Activated CD8-positive, alpha-beta T cell treated with anti-CD3 and anti-CD28 coated beads, Interleukin-2, amount 10 ng/mL, durations not matched to agents 7 days and 5 days (primary cell): ENCODE data around the gene KCNC2. TPM values are rescaled to one million over a fixed set of nuclear protein-coding genes. Genes with fewer than 3 reads are reported as not detected.

Experiments used
- ATAC-seq: fragments of 150-1000 bp; cut with Tn5 transposase; one replicate; pipeline ENCODE4 v1.10.0; 2021; ENCODE audit warnings: moderate library complexity
- CTCF ChIA-PET: fragments of 350-600 bp; sonication (Branson Sonifier 250); formaldehyde crosslinking; loops from one replicate; lab custom pipeline; 2021; ENCODE audit warnings: antibody characterized with exemption; lab: Charles Lee
- POLR2A ChIA-PET: fragments of 350-600 bp; sonication (Branson Sonifier 250); formaldehyde crosslinking; loops from one replicate; lab custom pipeline; 2021; ENCODE audit warnings: antibody characterized with exemption; lab: Charles Lee
- DNase-seq: peaks from one replicate; pipeline ENCODE4 v3.0.0-alpha.2; 2020
- H3K27ac Mint-ChIP-seq: one replicate; pipeline ENCODE4 v1.8.0; 2021; ENCODE audit warnings: mild to moderate bottlenecking, mixed read lengths
- H3K27me3 Mint-ChIP-seq: one replicate; pipeline ENCODE4 v1.8.0; 2021; ENCODE audit warnings: low read depth, mixed read lengths
- H3K36me3 Mint-ChIP-seq: one replicate; pipeline ENCODE4 v1.8.0; 2021; ENCODE audit warnings: low read depth, mixed read lengths
- H3K4me1 Mint-ChIP-seq: one replicate; pipeline ENCODE4 v1.8.0; 2021; ENCODE audit warnings: low read depth, mixed read lengths
- H3K4me3 Mint-ChIP-seq: one replicate; pipeline ENCODE4 v1.8.0; 2021; ENCODE audit warnings: mild to moderate bottlenecking, mixed read lengths
- H3K9me3 Mint-ChIP-seq: one replicate; pipeline ENCODE4 v1.8.0; 2022; ENCODE audit warnings: mixed read lengths; ENCODE audit not compliant: insufficient read depth
- total RNA-seq, 2 experiments: library from RNA; stranded (reverse); gene quantifications; one replicate each; pipeline ENCODE4 v1.2.3, GENCODE V29; 2021

The KCNC2 gene
- total RNA-seq, 2 experiments from 2014 or later = not detected

DNA sequence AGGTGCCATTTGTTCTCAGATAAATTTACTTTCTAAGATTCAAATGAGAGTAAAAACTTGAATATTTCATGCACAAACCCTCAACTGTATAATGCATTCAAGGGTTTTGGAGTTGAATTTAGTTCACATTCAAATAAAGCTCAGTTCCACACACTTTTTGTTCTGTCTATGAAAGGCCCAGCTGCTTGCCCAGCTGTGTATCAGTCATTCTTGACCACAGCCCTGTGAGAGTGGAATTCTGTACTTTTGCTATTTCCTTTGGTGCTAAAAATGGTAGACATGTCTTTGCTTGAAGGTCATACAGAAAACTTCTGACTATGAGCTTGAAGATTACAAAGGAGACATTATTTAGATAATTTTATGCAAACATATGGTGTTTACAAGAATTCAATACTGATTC, 110.4 kb downstream of the KCNC2 start:
- ChIA-PET POLR2A (no interaction called here), CTCF (no interaction called here)
- Mint-ChIP-seq H3K4me1 (no peaks in the 10 kb centered on the region), H3K27ac (no peak overlapping the region), H3K4me3 (no peak overlapping the region), H3K36me3 (no peaks in the 10 kb centered on the region), H3K9me3 (no peaks in the 10 kb centered on the region), H3K27me3 (no peaks in the 10 kb centered on the region)
- ATAC-seq = no peak
- no peak for DNase-seq

DNA sequence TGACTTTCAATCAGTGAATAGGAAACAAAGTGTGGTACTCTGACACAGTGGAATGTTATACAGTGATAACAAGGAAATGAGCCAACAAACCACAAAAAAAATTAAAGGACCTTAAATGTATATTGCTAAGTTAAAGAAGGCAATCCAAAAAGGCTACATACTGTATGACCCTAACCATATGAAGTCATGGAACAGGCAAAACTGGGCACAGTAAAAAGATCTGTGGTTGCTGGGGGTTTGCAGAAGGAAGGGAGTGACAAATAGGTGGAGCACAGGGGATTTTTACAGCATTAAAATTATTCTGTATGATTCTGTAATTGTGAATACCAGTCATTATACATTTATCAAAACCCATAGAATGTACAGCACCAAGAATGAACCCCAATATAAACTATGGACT, 112.6 kb downstream of the KCNC2 start:
- Mint-ChIP-seq H3K36me3 (no peaks in the 10 kb centered on the region), H3K27ac (no peak overlapping the region), H3K4me3 (no peak overlapping the region), H3K27me3 (no peaks in the 10 kb centered on the region), H3K9me3 (no peaks in the 10 kb centered on the region), H3K4me1 (no peaks in the 10 kb centered on the region)
- ChIA-PET POLR2A (no interaction called here), CTCF (no interaction called here)
- DNase-seq (no peak), ATAC-seq (no peak)

DNA sequence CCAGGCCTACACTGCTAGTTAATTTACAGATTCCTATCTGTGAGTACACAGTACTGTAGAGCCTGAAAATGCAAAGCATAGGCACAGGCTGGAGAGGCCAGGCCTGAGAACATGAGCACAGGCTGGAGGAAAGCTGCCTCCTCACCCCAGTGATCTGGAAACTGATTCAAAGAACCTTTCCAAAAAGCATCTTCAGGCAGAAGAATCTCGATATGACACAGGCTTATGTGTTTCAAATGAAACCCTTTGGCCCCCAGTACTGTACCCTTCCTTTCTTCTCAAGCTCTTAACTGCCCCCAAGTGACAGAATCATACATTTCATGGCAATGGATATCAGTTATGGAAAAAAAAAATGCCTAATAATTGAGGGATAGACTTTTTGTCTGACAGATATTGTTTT, 122.0 kb downstream of the KCNC2 start:
- no peak for ATAC-seq
- H3K27ac Mint-ChIP-seq = no peak overlapping the region
- no peaks in the 10 kb centered on the region for H3K9me3 Mint-ChIP-seq
- H3K36me3 Mint-ChIP-seq = no peaks in the 10 kb centered on the region
- no peak overlapping the region for H3K4me3 Mint-ChIP-seq
- ChIA-PET POLR2A (no interaction called here), CTCF (no interaction called here)
- no peak for DNase-seq
- H3K4me1 Mint-ChIP-seq = no peaks in the 10 kb centered on the region
- no peaks in the 10 kb centered on the region for H3K27me3 Mint-ChIP-seq

DNA sequence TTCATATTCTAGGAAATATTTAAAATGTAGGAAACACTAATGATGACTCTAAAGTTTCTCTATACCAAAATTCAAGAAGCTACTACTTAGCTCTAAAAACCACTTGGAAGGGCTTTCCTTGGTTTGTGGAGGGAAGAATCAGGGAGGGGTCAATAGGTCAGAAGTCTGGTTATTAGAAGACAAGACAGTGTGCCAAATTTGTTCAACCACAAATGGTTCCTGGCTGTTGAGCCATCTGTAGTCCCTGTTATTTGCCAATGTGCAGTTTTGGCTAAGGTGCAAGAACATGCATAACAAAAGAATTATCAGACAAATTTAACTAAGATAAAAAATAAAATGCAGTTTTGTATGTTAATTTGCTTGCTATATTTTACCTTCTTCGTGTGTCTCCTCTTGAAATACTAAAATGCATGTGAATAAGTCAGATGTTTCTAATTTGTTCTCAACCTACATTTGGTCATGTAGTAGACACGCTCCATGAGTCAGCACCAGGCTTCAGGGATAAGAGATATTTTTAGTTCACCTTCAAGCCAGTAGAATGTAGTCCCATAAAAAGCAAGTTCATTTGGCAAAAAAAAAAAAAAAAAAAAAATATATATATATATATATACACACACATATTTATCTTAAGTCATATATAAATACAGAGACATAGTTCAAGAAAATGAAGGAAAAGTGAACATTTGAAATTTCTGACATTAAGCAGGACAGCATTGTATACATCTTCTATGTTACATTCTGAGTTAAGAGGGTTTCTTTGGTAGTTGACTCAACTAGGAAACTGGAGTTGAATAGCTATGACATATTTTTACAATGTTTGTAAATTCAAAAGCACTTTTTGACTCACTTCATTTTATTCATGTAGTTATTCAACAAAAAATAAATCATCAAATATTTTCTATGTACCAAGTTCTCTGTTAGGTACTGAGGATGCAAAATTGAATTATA, 123.3 kb downstream of the KCNC2 start:
- no peaks in the 10 kb centered on the region for H3K4me1 Mint-ChIP-seq
- POLR2A ChIA-PET = no interaction called here
- H3K27me3 Mint-ChIP-seq = no peaks in the 10 kb centered on the region
- H3K36me3 Mint-ChIP-seq = no peaks in the 10 kb centered on the region
- H3K4me3 Mint-ChIP-seq = no peak overlapping the region
- no peak for ATAC-seq
- no peaks in the 10 kb centered on the region for H3K9me3 Mint-ChIP-seq
- CTCF ChIA-PET = no interaction called here
- no peak for DNase-seq
- H3K27ac Mint-ChIP-seq = no peak overlapping the region

DNA sequence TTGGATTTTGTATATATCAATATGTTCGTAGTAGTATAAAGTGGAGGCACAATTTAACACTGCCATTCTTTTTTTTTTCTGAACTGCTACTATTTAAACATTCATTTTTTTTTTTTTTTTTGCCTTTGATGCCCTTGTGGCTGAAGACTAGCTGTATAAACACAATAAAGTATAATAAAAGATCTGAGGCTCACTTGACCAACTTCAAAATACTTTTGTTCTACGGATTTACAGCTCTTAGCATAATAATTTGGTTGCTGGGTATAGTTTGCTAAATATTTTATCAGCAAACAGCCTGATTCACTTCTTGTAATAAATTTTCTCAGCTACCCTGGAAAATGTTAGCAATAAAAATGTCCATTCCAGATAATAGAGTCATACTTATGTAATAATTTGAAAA, 128.3 kb downstream of the KCNC2 start:
- no peak for ATAC-seq
- no peaks in the 10 kb centered on the region for H3K36me3 Mint-ChIP-seq
- H3K4me3 Mint-ChIP-seq = no peak overlapping the region
- no peaks in the 10 kb centered on the region for H3K27me3 Mint-ChIP-seq
- no peaks in the 10 kb centered on the region for H3K4me1 Mint-ChIP-seq
- no peak for DNase-seq
- ChIA-PET CTCF (no interaction called here), POLR2A (no interaction called here)
- H3K27ac Mint-ChIP-seq = no peak overlapping the region
- no peaks in the 10 kb centered on the region for H3K9me3 Mint-ChIP-seq

DNA sequence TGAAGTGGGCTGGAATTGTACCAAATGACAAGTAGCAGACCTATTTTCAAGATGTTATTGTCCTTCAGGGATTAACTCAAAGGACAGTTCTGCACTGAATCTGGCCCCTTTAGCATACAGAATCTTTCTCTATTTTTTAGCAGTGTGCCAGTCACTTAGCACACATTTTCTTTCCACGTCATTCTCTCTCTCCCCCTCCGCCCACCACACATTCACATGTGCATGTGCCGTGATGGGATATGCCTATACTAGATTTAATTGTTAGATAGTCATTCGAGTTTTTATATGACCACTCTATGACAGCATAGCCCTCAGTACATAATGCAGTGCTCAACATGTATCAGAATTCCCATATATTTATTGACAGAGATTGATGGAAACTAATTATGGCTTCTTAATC, 129.1 kb downstream of the KCNC2 start:
- no peaks in the 10 kb centered on the region for H3K9me3 Mint-ChIP-seq
- ChIA-PET CTCF (no interaction called here), POLR2A (no interaction called here)
- no peaks in the 10 kb centered on the region for H3K36me3 Mint-ChIP-seq
- H3K27ac Mint-ChIP-seq = no peak overlapping the region
- no peak overlapping the region for H3K4me3 Mint-ChIP-seq
- no peak for ATAC-seq
- no peaks in the 10 kb centered on the region for H3K4me1 Mint-ChIP-seq
- H3K27me3 Mint-ChIP-seq = no peaks in the 10 kb centered on the region
- DNase-seq = no peak

DNA sequence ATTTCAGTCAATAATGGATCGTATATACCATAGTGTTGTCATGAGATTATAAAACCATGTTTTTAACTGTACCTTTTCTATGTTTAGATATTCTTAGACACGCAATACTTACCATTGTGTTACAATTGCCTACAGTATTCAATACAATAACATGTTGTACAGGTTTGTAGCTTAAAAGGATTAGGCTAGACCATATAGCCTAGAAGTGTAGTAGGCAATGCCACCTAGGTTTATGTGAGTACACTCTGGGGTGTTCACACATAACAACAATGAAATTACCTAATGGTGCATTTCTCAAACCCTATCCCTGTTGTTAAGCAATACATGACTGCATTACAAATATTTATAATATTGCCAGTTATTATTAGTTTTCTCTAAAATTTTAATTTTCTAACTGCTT, 144.2 kb downstream of the KCNC2 start:
- Mint-ChIP-seq H3K27ac (no peak overlapping the region), H3K36me3 (no peaks in the 10 kb centered on the region), H3K4me3 (no peak overlapping the region), H3K9me3 (no peaks in the 10 kb centered on the region), H3K4me1 (no peaks in the 10 kb centered on the region), H3K27me3 (no peaks in the 10 kb centered on the region)
- ATAC-seq (no peak), DNase-seq (no peak)
- POLR2A ChIA-PET = no interaction called here
- CTCF ChIA-PET = no interaction called here

DNA sequence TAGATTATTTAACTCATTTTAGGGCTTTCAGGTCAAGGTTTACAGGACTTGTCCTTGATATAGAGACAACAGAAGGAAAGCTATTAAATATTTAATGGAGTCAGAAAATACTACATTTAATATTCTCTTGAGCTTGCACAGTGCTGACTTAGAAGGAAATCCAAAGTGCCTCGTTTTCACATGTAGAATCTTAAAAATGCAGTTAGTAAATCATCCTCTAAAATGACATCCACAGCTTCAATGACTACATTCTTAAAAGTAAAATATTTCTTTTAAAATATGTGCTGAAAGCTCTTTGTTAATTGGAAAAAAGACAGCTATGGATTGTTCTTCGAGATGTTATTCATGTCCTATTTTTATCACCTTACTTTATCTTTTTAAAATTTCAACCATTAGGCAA, 146.9 kb downstream of the KCNC2 start:
- Mint-ChIP-seq H3K4me3 (no peak overlapping the region), H3K27ac (no peak overlapping the region), H3K4me1 (no peaks in the 10 kb centered on the region), H3K36me3 (no peaks in the 10 kb centered on the region), H3K9me3 (no peaks in the 10 kb centered on the region), H3K27me3 (no peaks in the 10 kb centered on the region)
- CTCF ChIA-PET = no interaction called here
- no peak for DNase-seq
- no peak for ATAC-seq
- POLR2A ChIA-PET = no interaction called here

DNA sequence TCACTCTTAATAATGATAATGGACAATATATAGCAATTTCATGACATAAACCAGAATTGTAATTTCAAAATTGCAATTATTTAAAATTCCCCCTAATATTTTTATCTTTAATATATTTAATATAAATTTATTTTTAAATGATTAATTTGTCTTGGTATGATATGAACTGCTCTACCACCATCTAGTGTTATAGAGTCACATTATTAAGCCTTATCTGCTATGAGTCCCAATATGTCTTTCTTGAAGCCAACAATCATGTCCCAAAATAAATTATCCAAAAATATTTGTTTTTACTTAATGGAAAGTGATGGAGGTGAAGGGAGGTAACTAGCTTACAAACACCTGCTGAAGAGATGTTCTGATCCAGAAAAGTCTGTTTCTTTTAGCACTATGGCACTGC, 151.4 kb downstream of the KCNC2 start:
- ATAC-seq = no peak
- POLR2A ChIA-PET = no interaction called here
- DNase-seq = no peak
- H3K4me1 Mint-ChIP-seq = no peaks in the 10 kb centered on the region
- no peaks in the 10 kb centered on the region for H3K9me3 Mint-ChIP-seq
- H3K27me3 Mint-ChIP-seq = no peaks in the 10 kb centered on the region
- no peaks in the 10 kb centered on the region for H3K36me3 Mint-ChIP-seq
- no peak overlapping the region for H3K4me3 Mint-ChIP-seq
- no peak overlapping the region for H3K27ac Mint-ChIP-seq
- CTCF ChIA-PET = no interaction called here

DNA sequence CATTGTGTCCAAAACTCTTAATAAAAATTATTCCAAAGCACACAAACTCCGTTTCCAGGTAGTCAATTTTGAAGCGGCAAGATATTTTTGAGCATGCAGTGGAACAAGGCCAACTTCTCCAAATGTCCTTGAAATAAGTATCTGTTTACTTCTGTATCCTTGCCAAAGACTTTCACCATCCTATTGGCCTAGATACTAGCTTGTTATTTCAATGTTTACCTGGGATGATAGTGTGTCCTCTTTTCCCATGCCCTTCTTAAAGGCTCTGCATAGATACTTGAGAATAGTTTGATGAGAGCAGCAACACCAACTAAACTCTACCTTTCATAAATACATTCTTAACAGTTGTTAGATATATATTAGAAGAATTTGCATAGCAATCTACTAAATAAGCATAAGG, 160.9 kb downstream of the KCNC2 start:
- Mint-ChIP-seq H3K36me3 (no peaks in the 10 kb centered on the region), H3K9me3 (no peaks in the 10 kb centered on the region), H3K27me3 (no peaks in the 10 kb centered on the region), H3K27ac (no peak overlapping the region), H3K4me1 (no peaks in the 10 kb centered on the region), H3K4me3 (no peak overlapping the region)
- ATAC-seq = no peak
- CTCF ChIA-PET = no interaction called here
- POLR2A ChIA-PET = no interaction called here
- no peak for DNase-seq

DNA sequence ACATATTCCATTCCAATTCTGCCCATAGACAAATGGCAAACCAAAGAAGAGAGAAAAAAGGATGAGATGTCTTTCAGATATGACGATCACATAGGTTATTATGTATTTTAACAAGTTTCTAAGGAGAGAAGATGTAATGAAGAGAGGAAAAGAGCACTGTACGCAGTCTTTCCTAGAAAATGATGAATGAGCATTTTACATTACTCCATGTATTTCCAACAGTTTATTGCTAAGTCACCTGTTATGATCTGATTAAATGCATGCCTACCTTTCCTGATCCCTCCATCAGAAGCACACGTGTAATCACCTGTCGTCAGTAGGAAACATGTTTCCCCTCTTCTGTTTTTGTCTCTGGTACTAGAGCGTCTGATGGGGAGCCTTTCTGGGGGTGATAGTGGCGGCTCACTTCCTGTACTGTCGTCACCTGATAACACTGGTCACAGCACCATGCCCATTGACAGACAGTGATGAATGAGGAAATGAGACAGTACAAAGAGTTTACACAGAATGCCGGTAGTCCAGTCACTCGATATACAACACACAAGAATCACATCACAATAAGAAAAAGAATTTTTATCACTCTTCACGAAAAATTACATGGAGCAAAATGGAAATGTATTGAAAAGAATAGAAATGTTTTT, 161.6 kb downstream of the KCNC2 start:
- DNase-seq = no peak
- ChIA-PET POLR2A (no interaction called here), CTCF (no interaction called here)
- H3K9me3 Mint-ChIP-seq = no peaks in the 10 kb centered on the region
- H3K4me1 Mint-ChIP-seq = no peaks in the 10 kb centered on the region
- no peaks in the 10 kb centered on the region for H3K27me3 Mint-ChIP-seq
- no peak for ATAC-seq
- H3K4me3 Mint-ChIP-seq = no peak overlapping the region
- no peaks in the 10 kb centered on the region for H3K36me3 Mint-ChIP-seq
- H3K27ac Mint-ChIP-seq = no peak overlapping the region

DNA sequence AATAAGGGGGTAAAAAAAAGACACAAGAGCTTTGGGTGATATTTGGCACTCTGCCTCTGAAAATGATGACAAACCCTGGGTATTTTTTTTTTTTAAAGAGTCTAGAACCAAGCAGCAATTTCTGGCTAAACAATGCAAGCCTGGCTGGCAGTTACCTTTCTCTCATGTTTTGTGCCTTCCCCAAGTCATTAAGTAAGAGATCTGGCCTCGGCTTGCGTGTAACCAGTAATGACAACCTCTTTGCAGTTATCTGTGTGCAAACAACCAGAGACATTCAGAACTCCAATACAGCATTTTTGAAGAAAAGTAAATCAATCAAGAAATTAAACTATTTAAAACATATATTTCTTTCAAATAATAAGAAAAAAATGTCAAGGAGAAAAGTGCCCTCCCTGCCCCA, 167.5 kb downstream of the KCNC2 start:
- no peak overlapping the region for H3K27ac Mint-ChIP-seq
- DNase-seq = no peak
- H3K4me1 Mint-ChIP-seq = no peaks in the 10 kb centered on the region
- ChIA-PET POLR2A (no interaction called here), CTCF (no interaction called here)
- H3K4me3 Mint-ChIP-seq = no peak overlapping the region
- ATAC-seq = no peak
- no peaks in the 10 kb centered on the region for H3K36me3 Mint-ChIP-seq
- H3K27me3 Mint-ChIP-seq = no peaks in the 10 kb centered on the region
- no peaks in the 10 kb centered on the region for H3K9me3 Mint-ChIP-seq
